ENCODE results near the gene ART1. TPM values are rescaled to one million over a fixed set of nuclear protein-coding genes. Genes with fewer than 3 reads are reported as not detected.
"Not testable (repeated sequence)": the region's sequence is repeated elsewhere in the genome, so short reads cannot be mapped to it uniquely, and the experiment has no call there.

The ART1 gene
- total and polyA plus RNA-seq, 2 donors = not detected

- no peak for DNase-seq (ENCODE audit: extremely low spot score)
- Histone ChIP-seq H3K4me3 (ENCODE audit: low read depth, low read length) (no peak overlapping the region), H3K4me1 (ENCODE audit: insufficient read depth) (no peaks in the 10 kb centered on the region), H3K27ac (ENCODE audit: low read depth) (no peak overlapping the region), H3K36me3 (ENCODE audit: insufficient read depth) (no peaks in the 10 kb centered on the region)
- 57% methylated on average over 8 of the region's 8 CpGs for WGBS
These were observed 3.7 kb upstream of the ART1 start for GRCh38 chr11:3641191-3641590.

DNA sequence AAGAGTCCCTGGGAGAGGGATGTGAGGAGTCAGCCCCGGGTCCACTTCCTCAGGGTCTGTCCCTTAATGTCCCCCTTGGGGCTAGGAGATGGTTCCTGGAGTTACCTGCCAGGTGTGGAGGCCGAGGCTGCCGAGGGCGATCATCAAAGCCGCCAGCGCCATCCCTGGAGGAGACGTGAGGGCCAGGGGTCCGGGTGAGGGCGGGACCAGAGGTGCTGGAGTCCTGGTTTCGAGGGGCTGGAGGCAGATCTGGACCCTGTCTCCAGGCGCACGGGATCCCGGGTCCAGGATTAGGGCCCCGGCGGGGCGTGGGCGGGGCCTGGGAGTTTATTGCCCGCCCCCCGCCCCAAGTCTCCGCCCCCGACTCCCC lies 3.2 kb upstream of the ART1 start, which contains the start of gene ART5:
Gene ART5, minus strand, starts transcription at position 292 of the 370 bp plus-strand sequence. Its CDS starts 130 bp downstream, at position 162.
- Histone ChIP-seq H3K27ac (ENCODE audit: low read depth) (peak within 1 kb of the TSS; percentile 11), H3K4me3 (ENCODE audit: low read depth, low read length) (peak within 1 kb of the TSS; percentile 42), H3K36me3 (ENCODE audit: insufficient read depth) (no peaks in the 10 kb centered on the region), H3K4me1 (ENCODE audit: insufficient read depth) (no peaks in the 10 kb centered on the region)
- WGBS = 9% methylated on average over 21 of the region's 21 CpGs
- DNase-seq (ENCODE audit: extremely low spot score) = no peak

- Histone ChIP-seq H3K36me3 (ENCODE audit: insufficient read depth) (no peaks in the 10 kb centered on the region), H3K27ac (ENCODE audit: low read depth) (peak overlapping the region; percentile 11), H3K4me1 (ENCODE audit: insufficient read depth) (no peaks in the 10 kb centered on the region), H3K4me3 (ENCODE audit: low read depth, low read length) (peak overlapping the region; percentile 42)
- DNase-seq (ENCODE audit: extremely low spot score) = no peak
- WGBS = under 1% methylated on average over 55 of the region's 55 CpGs
These were observed 2.6 kb upstream of the ART1 start for GRCh38 chr11:3642071-3642951.

- not testable (repeated sequence) for H3K4me1 ChIP-seq (ENCODE audit: insufficient read depth); DNase-seq (ENCODE audit: extremely low spot score); H3K36me3 ChIP-seq (ENCODE audit: insufficient read depth); H3K27ac ChIP-seq (ENCODE audit: low read depth); H3K4me3 ChIP-seq (ENCODE audit: low read depth, low read length)
- 31% methylated on average over 11 of the region's 11 CpGs for WGBS
These were observed 1.8 kb upstream of the ART1 start for GRCh38 chr11:3643102-3643546.

- Histone ChIP-seq H3K4me1 (ENCODE audit: insufficient read depth) (no peaks in the 10 kb centered on the region), H3K36me3 (ENCODE audit: insufficient read depth) (no peaks in the 10 kb centered on the region), H3K4me3 (ENCODE audit: low read depth, low read length) (no peak overlapping the region), H3K27ac (ENCODE audit: low read depth) (no peak overlapping the region)
- WGBS = 91% methylated on average over 7 of the region's 7 CpGs
- no peak for DNase-seq (ENCODE audit: extremely low spot score)
These were observed 624 bp downstream of the ART1 start for GRCh38 chr11:3645552-3645951.

DNA sequence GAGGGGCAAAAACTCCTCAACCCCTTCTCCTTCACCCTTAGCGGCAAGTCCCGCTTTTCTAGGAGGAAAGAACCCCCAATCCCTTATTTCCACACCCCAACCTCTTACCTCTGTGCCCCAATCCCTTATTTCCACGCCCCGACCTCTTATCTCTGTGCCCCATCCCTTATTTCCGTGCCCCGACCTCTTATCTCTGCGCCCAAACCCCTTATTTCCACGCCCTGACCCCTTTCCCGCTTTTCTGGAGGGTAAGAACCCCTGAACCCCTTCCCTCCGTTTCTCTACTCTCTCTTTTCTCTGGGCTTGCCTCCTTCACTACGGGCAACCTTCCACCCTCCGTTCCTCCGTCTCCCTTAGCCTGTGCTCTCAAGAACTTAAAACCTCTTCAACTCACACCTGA lies 3.9 kb downstream of the ART1 start:
- H3K4me3 ChIP-seq (ENCODE audit: low read depth, low read length); H3K4me1 ChIP-seq (ENCODE audit: insufficient read depth); DNase-seq (ENCODE audit: extremely low spot score); H3K27ac ChIP-seq (ENCODE audit: low read depth); H3K36me3 ChIP-seq (ENCODE audit: insufficient read depth): not testable (repeated sequence)
- 73% methylated on average over 13 of the region's 13 CpGs for WGBS

- 27% methylated on average over 9 of the region's 9 CpGs for WGBS
- H3K4me1 ChIP-seq (ENCODE audit: insufficient read depth); H3K27ac ChIP-seq (ENCODE audit: low read depth); H3K36me3 ChIP-seq (ENCODE audit: insufficient read depth); H3K4me3 ChIP-seq (ENCODE audit: low read depth, low read length); DNase-seq (ENCODE audit: extremely low spot score): not testable (repeated sequence)
These were observed 4.4 kb downstream of the ART1 start for GRCh38 chr11:3649374-3649773.

GRCh38 chr11:3652514-3652913 lies 7.6 kb downstream of the ART1 start:
- H3K4me1 ChIP-seq (ENCODE audit: insufficient read depth); H3K27ac ChIP-seq (ENCODE audit: low read depth); DNase-seq (ENCODE audit: extremely low spot score); H3K36me3 ChIP-seq (ENCODE audit: insufficient read depth); H3K4me3 ChIP-seq (ENCODE audit: low read depth, low read length): not testable (repeated sequence)
- 74% methylated on average over 2 of the region's 3 CpGs for WGBS

GRCh38 chr11:3655547-3655946 lies 10.6 kb downstream of the ART1 start:
- Histone ChIP-seq H3K36me3 (ENCODE audit: insufficient read depth) (no peaks in the 10 kb centered on the region), H3K4me1 (ENCODE audit: insufficient read depth) (no peaks in the 10 kb centered on the region), H3K27ac (ENCODE audit: low read depth) (no peak overlapping the region), H3K4me3 (ENCODE audit: low read depth, low read length) (no peak overlapping the region)
- WGBS = 95% methylated on average over 3 of the region's 3 CpGs
- DNase-seq (ENCODE audit: extremely low spot score) = no peak

- H3K27ac ChIP-seq (ENCODE audit: low read depth); H3K4me3 ChIP-seq (ENCODE audit: low read depth, low read length); H3K36me3 ChIP-seq (ENCODE audit: insufficient read depth); H3K4me1 ChIP-seq (ENCODE audit: insufficient read depth); DNase-seq (ENCODE audit: extremely low spot score): not testable (repeated sequence)
- 87% methylated on average over 5 of the region's 5 CpGs for WGBS
These were observed 12.4 kb downstream of the ART1 start for GRCh38 chr11:3657331-3657730.

GRCh38 chr11:3658252-3658651 lies 13.3 kb downstream of the ART1 start:
- WGBS = 89% methylated on average over 8 of the region's 8 CpGs
- no peaks in the 10 kb centered on the region for H3K36me3 ChIP-seq (ENCODE audit: insufficient read depth)
- H3K4me3 ChIP-seq (ENCODE audit: low read depth, low read length) = no peak overlapping the region
- H3K4me1 ChIP-seq (ENCODE audit: insufficient read depth) = no peaks in the 10 kb centered on the region
- H3K27ac ChIP-seq (ENCODE audit: low read depth) = no peak overlapping the region
- no peak for DNase-seq (ENCODE audit: extremely low spot score)

DNA sequence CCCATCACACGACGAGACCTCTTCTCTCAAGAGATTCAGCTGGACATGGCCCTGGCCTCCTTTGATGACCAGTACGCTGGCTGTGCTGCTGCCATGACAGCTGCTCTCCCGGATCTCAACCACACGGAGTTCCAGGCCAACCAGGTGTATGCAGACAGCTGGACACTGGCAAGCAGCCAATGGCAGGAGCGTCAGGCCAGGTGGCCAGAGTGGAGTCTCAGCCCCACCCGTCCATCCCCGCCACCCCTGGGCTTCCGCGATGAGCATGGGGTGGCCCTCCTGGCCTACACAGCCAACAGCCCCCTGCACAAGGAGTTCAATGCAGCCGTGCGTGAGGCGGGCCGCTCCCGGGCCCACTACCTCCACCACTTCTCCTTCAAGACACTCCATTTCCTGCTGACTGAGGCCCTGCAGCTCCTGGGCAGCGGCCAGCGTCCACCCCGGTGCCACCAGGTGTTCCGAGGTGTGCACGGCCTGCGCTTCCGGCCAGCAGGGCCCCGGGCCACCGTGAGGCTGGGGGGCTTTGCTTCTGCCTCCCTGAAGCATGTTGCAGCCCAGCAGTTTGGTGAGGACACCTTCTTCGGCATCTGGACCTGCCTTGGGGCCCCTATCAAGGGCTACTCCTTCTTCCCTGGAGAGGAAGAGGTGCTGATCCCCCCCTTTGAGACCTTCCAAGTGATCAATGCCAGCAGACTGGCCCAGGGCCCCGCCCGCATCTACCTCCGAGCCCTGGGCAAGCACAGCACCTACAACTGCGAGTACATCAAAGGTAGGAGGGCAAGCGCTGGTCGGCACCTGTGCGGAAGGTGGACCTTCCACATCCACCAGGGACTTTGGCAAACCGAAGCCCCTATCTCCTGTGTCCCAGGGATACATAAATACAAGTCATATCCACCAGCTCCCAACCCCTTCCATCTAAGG lies 14.9 kb downstream of the ART1 start:
- 91% methylated on average over 33 of the region's 33 CpGs for WGBS
- no peaks in the 10 kb centered on the region for H3K4me1 ChIP-seq (ENCODE audit: insufficient read depth)
- no peak overlapping the region for H3K4me3 ChIP-seq (ENCODE audit: low read depth, low read length)
- H3K36me3 ChIP-seq (ENCODE audit: insufficient read depth) = no peaks in the 10 kb centered on the region
- no peak overlapping the region for H3K27ac ChIP-seq (ENCODE audit: low read depth)
- no peak for DNase-seq (ENCODE audit: extremely low spot score)

DNA sequence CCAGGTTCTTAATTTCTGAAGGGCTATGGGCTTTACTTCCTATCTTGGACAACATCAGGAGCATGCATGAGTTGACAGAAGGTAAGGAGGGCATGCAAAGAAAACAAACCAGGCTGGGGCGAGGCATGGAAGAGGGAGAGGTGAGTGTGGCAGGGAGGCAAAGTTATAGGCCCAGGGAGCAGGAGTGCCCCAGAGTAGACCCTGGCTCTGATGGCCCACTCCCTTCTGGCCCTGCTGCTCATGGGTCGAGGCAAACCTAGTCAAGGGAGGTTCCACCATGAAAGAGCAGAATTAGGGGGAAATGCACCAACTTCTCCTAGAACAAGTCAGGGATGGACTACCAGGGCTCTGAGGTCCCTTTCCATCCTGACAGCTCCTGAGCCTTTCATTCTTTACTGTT lies 16.0 kb downstream of the ART1 start:
- H3K27ac ChIP-seq (ENCODE audit: low read depth) = no peak overlapping the region
- WGBS = 87% methylated on average over 2 of the region's 2 CpGs

DNA sequence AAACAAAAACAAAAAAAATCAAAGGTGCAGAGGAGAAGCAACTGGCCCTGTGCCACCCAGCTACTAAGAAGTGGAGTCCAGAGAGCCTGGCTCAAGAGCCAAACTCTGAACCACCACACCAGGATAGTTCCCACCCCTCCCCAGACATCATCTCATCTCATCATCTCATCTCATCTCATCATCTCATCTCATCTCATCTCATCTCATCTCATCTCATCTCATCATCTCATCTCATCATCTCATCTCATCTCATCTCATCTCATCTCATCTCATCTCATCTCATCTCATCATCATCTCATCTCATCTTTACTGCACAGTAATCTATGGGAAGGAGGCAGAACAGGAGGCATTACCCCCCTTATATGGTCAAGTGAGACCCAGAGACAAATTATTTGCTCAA lies 17.9 kb downstream of the ART1 start:
- no peak for DNase-seq (ENCODE audit: extremely low spot score)
- Histone ChIP-seq H3K36me3 (ENCODE audit: insufficient read depth) (peaks cover 6% of the 10 kb centered on the region), H3K4me3 (ENCODE audit: low read depth, low read length) (no peak overlapping the region), H3K4me1 (ENCODE audit: insufficient read depth) (no peaks in the 10 kb centered on the region), H3K27ac (ENCODE audit: low read depth) (no peak overlapping the region)

More for the DNA sequence above, 16.0 kb downstream of the ART1 start:
- Histone ChIP-seq H3K4me1 (ENCODE audit: insufficient read depth) (no peaks in the 10 kb centered on the region), H3K36me3 (ENCODE audit: insufficient read depth) (peaks cover 2% of the 10 kb centered on the region), H3K4me3 (ENCODE audit: low read depth, low read length) (no peak overlapping the region)
- no peak for DNase-seq (ENCODE audit: extremely low spot score)
